Prostate gland (tissue), 2 donors: ENCODE data around the gene CYB5B.

Source experiments
- CTCF ChIP-seq, 4 experiments: fragments of 200-600 bp in 2 of 4; fragments of 450-650 bp in 2 of 4; sonication (generic) in 2 of 4; IDR thresholded peaks; 1 replicate in 3 of 4; 2 replicates in 1 of 4; pipeline ENCODE4 v1.5.1; 2016 to 2019; ENCODE audit warnings: antibody characterized with exemption in 4 of 4, mild to moderate bottlenecking in 2 of 4, moderate library complexity in 2 of 4
- POLR2A ChIP-seq: fragments of 450-650 bp; IDR thresholded peaks from one replicate; pipeline ENCODE4 v1.6.1; 2016; ENCODE audit warnings: antibody characterized with exemption, mild to moderate bottlenecking
- POLR2AphosphoS5 ChIP-seq: sonication (generic); formaldehyde crosslinking; IDR thresholded peaks from one replicate; pipeline ENCODE4 v1.6.1; 2017; ENCODE audit warnings: antibody characterized with exemption

DNA sequence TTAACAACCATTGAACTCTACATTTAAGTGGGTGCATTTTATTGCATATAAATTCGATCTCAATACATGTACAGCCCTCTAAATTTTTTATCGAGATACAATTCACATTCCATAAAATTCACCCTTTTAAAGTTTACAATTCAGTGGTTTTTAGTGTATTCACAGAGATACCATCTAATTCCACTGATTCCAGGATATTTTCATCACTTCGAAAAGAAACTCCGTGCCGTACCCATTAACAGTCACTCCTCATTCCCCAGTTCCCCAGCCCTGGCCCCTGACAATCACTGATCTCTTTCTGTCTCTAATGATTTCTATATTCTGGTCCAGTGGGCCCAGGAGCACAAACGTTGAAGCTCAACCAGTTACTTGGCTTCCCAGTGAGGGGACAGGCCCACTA is 61.4 kb downstream of the CYB5B start:
- TF ChIP-seq CTCF (IDR thresholded peaks at IDR 0.05) (no peak), POLR2A (no peak), POLR2AphosphoS5 (no peak)
